CD14-positive monocyte (primary cell): Measurements from ENCODE around the gene FGD1. TPM values are rescaled to one million over a fixed set of nuclear protein-coding genes. Genes with fewer than 3 reads are reported as not detected.
A peak's percentile ranks its signal among the peaks of the same experiment; 100 is the strongest.

Experiments
- DNase-seq, 3 donors: peaks; one replicate each; pipeline ENCODE4 v3.0.0-alpha.2; 2011 to 2022
- H2AFZ ChIP-seq: 2 replicates; pipeline ENCODE4 v1.6.0; 2012; ENCODE audit warnings: mild to moderate bottlenecking, low read depth, low read length, inconsistent platforms; ENCODE audit not compliant: insufficient read depth, poor library complexity, severe bottlenecking
- H3K27ac ChIP-seq, 2 donors: 1 replicate in 1 of 2; 2 replicates in 1 of 2; pipeline ENCODE4 v1.5.1; 2012 to 2013; ENCODE audit warnings: low read length in 2 of 2, control low read depth in 1 of 2, inconsistent platforms in 1 of 2, low read depth in 1 of 2, mild to moderate bottlenecking in 1 of 2
- H3K27me3 ChIP-seq, 2 donors: one replicate each; pipeline versions ENCODE4 v1.6.0 to v1.6.1; 2011 to 2013; ENCODE audit warnings: low read length in 2 of 2; ENCODE audit not compliant: control insufficient read depth in 2 of 2, insufficient read depth in 2 of 2
- H3K36me3 ChIP-seq, 2 donors: replicated peaks in 1 of 2; 1 replicate in 1 of 2; 2 replicates in 1 of 2; pipeline versions ENCODE4 v1.5.1 to v1.6.1; 2012 to 2013; ENCODE audit warnings: low read length in 2 of 2, control low read depth in 1 of 2, inconsistent platforms in 1 of 2, mild to moderate bottlenecking in 1 of 2; ENCODE audit not compliant: insufficient read depth in 2 of 2, control insufficient read depth in 1 of 2
- H3K4me1 ChIP-seq, 2 donors: 1 replicate in 1 of 2; 2 replicates in 1 of 2; pipeline versions ENCODE4 v1.5.1 to v1.6.1; 2012 to 2013; ENCODE audit warnings: low read length in 2 of 2, control low read depth in 1 of 2, inconsistent platforms in 1 of 2, mild to moderate bottlenecking in 1 of 2, moderate library complexity in 1 of 2; ENCODE audit not compliant: insufficient read depth in 2 of 2, control insufficient read depth in 1 of 2
- H3K4me2 ChIP-seq: replicated peaks from 2 replicates; pipeline ENCODE3; 2012; ENCODE audit warnings: low read length, moderate library complexity, mild to moderate bottlenecking; ENCODE audit not compliant: poor library complexity, severe bottlenecking; ENCODE audit errors: extremely low read depth
- H3K4me3 ChIP-seq, 3 experiments: fragments of 200-600 bp in 1 of 3; sonication (generic) in 1 of 3; replicated peaks in 1 of 3; 1 replicate in 2 of 3; 2 replicates in 1 of 3; pipeline ENCODE4 v1.5.1; 2011 to 2013; ENCODE audit warnings: low read length in 3 of 3, mild to moderate bottlenecking in 3 of 3, control low read depth in 2 of 3, low read depth in 2 of 3, inconsistent platforms in 1 of 3, moderate library complexity in 1 of 3
- H3K79me2 ChIP-seq: 2 replicates; pipeline ENCODE4 v1.6.0; 2012; ENCODE audit warnings: mild to moderate bottlenecking, control low read depth, inconsistent platforms, low read length, moderate library complexity; ENCODE audit not compliant: insufficient read depth
- H3K9ac ChIP-seq: 2 replicates; pipeline ENCODE4 v1.6.0; 2017; ENCODE audit warnings: low read length, mild to moderate bottlenecking; ENCODE audit not compliant: insufficient read depth, poor library complexity, severe bottlenecking
- H3K9me3 ChIP-seq, 2 donors: replicated peaks in 1 of 2; 1 replicate in 1 of 2; 2 replicates in 1 of 2; pipeline versions ENCODE4 v1.5.1 to v1.6.1; 2012 to 2013; ENCODE audit warnings: low read length in 2 of 2, control low read depth in 1 of 2; ENCODE audit not compliant: control insufficient read depth in 1 of 2, insufficient read depth in 1 of 2
- H4K20me1 ChIP-seq: 2 replicates; pipeline ENCODE4 v1.6.0; 2012; ENCODE audit warnings: mild to moderate bottlenecking, low read length, control low read depth, moderate library complexity; ENCODE audit not compliant: insufficient read depth
- H3K27ac Mint-ChIP-seq, 7 donors: one replicate each; pipeline ENCODE4 v1.8.0; 2020; ENCODE audit warnings: mild to moderate bottlenecking in 7 of 7, mixed read lengths in 7 of 7, moderate library complexity in 6 of 7, inconsistent platforms in 2 of 7
- H3K27me3 Mint-ChIP-seq, 3 donors: one replicate each; pipeline ENCODE4 v1.8.0; 2021 to 2022; ENCODE audit warnings: low read depth in 3 of 3, mild to moderate bottlenecking in 3 of 3, mixed read lengths in 3 of 3, moderate library complexity in 3 of 3, inconsistent platforms in 1 of 3
- H3K36me3 Mint-ChIP-seq, 2 donors: one replicate each; pipeline ENCODE4 v1.8.0; 2020; ENCODE audit warnings: mixed read lengths in 2 of 2, inconsistent platforms in 1 of 2, mild to moderate bottlenecking in 1 of 2
- H3K4me1 Mint-ChIP-seq: one replicate; pipeline ENCODE4 v1.8.0; 2020; ENCODE audit warnings: mild to moderate bottlenecking, mixed read lengths
- H3K4me3 Mint-ChIP-seq, 2 donors: one replicate each; pipeline ENCODE4 v1.8.0; 2020; ENCODE audit warnings: mild to moderate bottlenecking in 2 of 2, mixed read lengths in 2 of 2, moderate library complexity in 1 of 2
- H3K9me3 Mint-ChIP-seq, 7 donors: one replicate each; pipeline ENCODE4 v1.8.0; 2020 to 2022; ENCODE audit warnings: mixed read lengths in 7 of 7, mild to moderate bottlenecking in 6 of 7, moderate library complexity in 6 of 7, inconsistent platforms in 2 of 7
- CTCF ChIP-seq: fragments of 200-600 bp; IDR thresholded peaks from one replicate; pipeline ENCODE4 v1.8.0; 2022; ENCODE audit warnings: antibody characterized with exemption, mild to moderate bottlenecking
- WGBS: methylation state at CpG from one replicate; pipeline ENCODE4 v1.1.5; 2013; ENCODE audit warnings: missing lambda C conversion rate; ENCODE audit not compliant: insufficient coverage; 5-methylcytosine and 5-hydroxymethylcytosine counted together
- intact Hi-C, 2 donors: fragments of 100-400 bp; cut with micrococcal nuclease; formaldehyde crosslinking; loops; one replicate each; pipeline versions ENCODE4 v1.15.0 to v1.15.1; 2023
- polyA plus RNA-seq, 3 donors: library from polyadenylated mRNA; depleted of rRNA in 1 of 3; unstranded in 2 of 3; stranded (reverse) in 1 of 3; fragments of 300-500 nt in 2 of 3; fragments of >200 nt in 1 of 3; fragmentation: Illumina TruSeq in 2 of 3; gene quantifications; 1 replicate in 2 of 3; 2 replicates in 1 of 3; pipeline ENCODE4 v1.2.3, GENCODE V29; 2012 to 2021

Gene FGD1
- polyA plus RNA-seq, 3 donors = 0.05 to 0.18 TPM; not detected in 1

- Histone ChIP-seq H4K20me1 (no peaks in the 10 kb centered on the region), H3K27ac (no peak overlapping the region), H3K27me3 (peaks cover 2 to 13% of the 10 kb centered on the region in 2 donors), H3K9ac (no peak overlapping the region), H2AFZ (no peak overlapping the region), H3K9me3 (no peaks in the 10 kb centered on the region), H3K79me2 (no peaks in the 10 kb centered on the region), H3K36me3 (no peaks in the 10 kb centered on the region), H3K4me3 (no peak overlapping the region), H3K4me1 (peaks cover 2 to 9% of the 10 kb centered on the region in 2 donors), H3K4me2 (no peak overlapping the region)
- Mint-ChIP-seq H3K4me3 (no peak overlapping the region), H3K4me1 (peaks cover 15% of the 10 kb centered on the region), H3K36me3 (no peaks in the 10 kb centered on the region), H3K27ac (no peak overlapping the region), H3K27me3 (peaks cover 26 to 46% (median 29%) of the 10 kb centered on the region in 3 donors), H3K9me3 (peaks cover 0 to 10% (median 0%) of the 10 kb centered on the region in 7 donors)
- DNase-seq = no peak
- no CpG with 5 or more reads among the region's 1 CpG for WGBS
- intact Hi-C loops = no loop called here
- no peak for TF ChIP-seq CTCF
These were observed 84.3 kb downstream of the FGD1 start for GRCh38 chrX:54411732-54412131.

- intact Hi-C loops = no loop called here
- H3K79me2 ChIP-seq = no peaks in the 10 kb centered on the region
- no peak overlapping the region for H3K9ac ChIP-seq
- H3K27me3 Mint-ChIP-seq = peaks cover 18 to 50% (median 29%) of the 10 kb centered on the region in 3 donors
- H3K4me1 Mint-ChIP-seq = peaks cover 7% of the 10 kb centered on the region
- peaks cover 0 to 3% (median 0%) of the 10 kb centered on the region in 7 donors for H3K9me3 Mint-ChIP-seq
- no peak for TF ChIP-seq CTCF
- no peaks in the 10 kb centered on the region for H3K36me3 ChIP-seq
- peaks cover 0 to 7% of the 10 kb centered on the region in 2 donors for H3K27me3 ChIP-seq
- H3K4me1 ChIP-seq = peaks cover 2 to 9% of the 10 kb centered on the region in 2 donors
- no peak overlapping the region for H2AFZ ChIP-seq
- no peak overlapping the region for H3K4me3 ChIP-seq
- no peak for DNase-seq
- H3K9me3 ChIP-seq = no peaks in the 10 kb centered on the region
- no peaks in the 10 kb centered on the region for H4K20me1 ChIP-seq
- WGBS = no CpG with 5 or more reads among the region's 2 CpGs
- H3K4me3 Mint-ChIP-seq = peak overlapping the region in 1 of 2 donors; percentile 51
- no peaks in the 10 kb centered on the region for H3K36me3 Mint-ChIP-seq
- H3K27ac ChIP-seq = no peak overlapping the region
- H3K4me2 ChIP-seq = no peak overlapping the region
- H3K27ac Mint-ChIP-seq = no peak overlapping the region
These were observed 88.8 kb downstream of the FGD1 start for GRCh38 chrX:54407266-54407665.
